SK-N-SH treated with all-trans-retinoic acid at 6 μM for 48 hours (cell line): ENCODE measurements around the gene RAE1.

Source experiments
- ATAC-seq: fragments of 200-7000 bp; cut with Tn5 transposase; 3 replicates; pipeline ENCODE4 v1.9.1; 2020; ENCODE audit warnings: mild to moderate bottlenecking, moderate library complexity
- ARNTL ChIP-seq: fragments of 450-650 bp; formaldehyde crosslinking; IDR thresholded peaks from 2 replicates; pipeline ENCODE4 v1.5.0; 2020; ENCODE audit warnings: low read depth, mild to moderate bottlenecking, moderate library complexity, borderline replicate concordance
- BACH2 ChIP-seq: fragments of 250-450 bp; sonication (Bioruptor Pico); IDR thresholded peaks from 2 replicates; pipeline ENCODE4 v1.9.0; 2021; ENCODE audit warnings: mild to moderate bottlenecking, borderline replicate concordance
- CREB5 ChIP-seq: fragments of 250-450 bp; sonication (Bioruptor Pico); IDR thresholded peaks from 2 replicates; pipeline ENCODE4 v1.5.1; 2020; ENCODE audit warnings: low read depth, mild to moderate bottlenecking, moderate library complexity
- CSDC2 ChIP-seq: fragments of 250-450 bp; sonication (Bioruptor Pico); IDR thresholded peaks from 2 replicates; pipeline ENCODE4 v1.5.0; 2020; ENCODE audit warnings: mild to moderate bottlenecking, moderate library complexity
- CSRNP3 ChIP-seq: fragments of 250-450 bp; sonication (Bioruptor Pico); IDR thresholded peaks from 2 replicates; pipeline ENCODE4 v1.5.1; 2021; ENCODE audit warnings: mild to moderate bottlenecking, moderate library complexity
- GLIS3 ChIP-seq: fragments of 250-450 bp; sonication (Bioruptor Pico); IDR thresholded peaks from 2 replicates; pipeline ENCODE4 v1.5.0; 2020; ENCODE audit warnings: mild to moderate bottlenecking, moderate library complexity
- ISL1 ChIP-seq: fragments of 250-450 bp; sonication (Bioruptor Pico); IDR thresholded peaks from 2 replicates; pipeline ENCODE4 v2.1.2; 2022; ENCODE audit warnings: mild to moderate bottlenecking, moderate library complexity
- OSR1 ChIP-seq: fragments of 250-450 bp; sonication (Bioruptor Pico); IDR thresholded peaks from 2 replicates; pipeline ENCODE4 v1.8.0; 2022; ENCODE audit warnings: moderate library complexity, mild to moderate bottlenecking, inconsistent platforms
- RARB ChIP-seq: fragments of 250-450 bp; sonication (Bioruptor Pico); IDR thresholded peaks from 2 replicates; pipeline ENCODE4 v1.8.0; 2021; ENCODE audit warnings: mild to moderate bottlenecking, moderate library complexity
- SNAI2 ChIP-seq: fragments of 250-450 bp; sonication (Bioruptor Pico); IDR thresholded peaks from 2 replicates; pipeline ENCODE4 v1.5.0; 2020; ENCODE audit warnings: mild to moderate bottlenecking, moderate library complexity
- TCF4 ChIP-seq: fragments of 250-450 bp; sonication (Bioruptor Pico); IDR thresholded peaks from 2 replicates; pipeline ENCODE4 v1.8.0; 2021; ENCODE audit warnings: mild to moderate bottlenecking, moderate library complexity, borderline replicate concordance
- TOX ChIP-seq: fragments of 250-450 bp; sonication (Bioruptor Pico); IDR thresholded peaks from 2 replicates; pipeline ENCODE4 v1.8.0; 2021; ENCODE audit warnings: mild to moderate bottlenecking, moderate library complexity, borderline replicate concordance
- TSHZ2 ChIP-seq: fragments of 250-450 bp; sonication (Bioruptor Pico); IDR thresholded peaks from 2 replicates; pipeline ENCODE4 v1.5.0; 2020; ENCODE audit warnings: mild to moderate bottlenecking, moderate library complexity
- ZC3H10 ChIP-seq: fragments of 250-450 bp; sonication (Bioruptor Pico); IDR thresholded peaks from 2 replicates; pipeline ENCODE4 v1.5.1; 2021; ENCODE audit warnings: mild to moderate bottlenecking, moderate library complexity
- ZFP3 ChIP-seq: fragments of 250-450 bp; sonication (Bioruptor Pico); IDR thresholded peaks from 2 replicates; pipeline ENCODE4 v1.5.0; 2020; ENCODE audit warnings: mild to moderate bottlenecking, moderate library complexity
- ZFP30 ChIP-seq: fragments of 450-650 bp; formaldehyde crosslinking; IDR thresholded peaks from 2 replicates; pipeline ENCODE4 v1.5.0; 2022; ENCODE audit warnings: mild to moderate bottlenecking, moderate library complexity
- ZNF565 ChIP-seq: fragments of 450-650 bp; formaldehyde crosslinking; conservative IDR thresholded peaks from 2 replicates; pipeline ENCODE4 v1.5.0; 2020; ENCODE audit warnings: low read depth, mild to moderate bottlenecking, moderate library complexity
- ZNF70 ChIP-seq: fragments of 450-650 bp; formaldehyde crosslinking; IDR thresholded peaks from 2 replicates; pipeline ENCODE4 v1.5.0; 2020; ENCODE audit warnings: mild to moderate bottlenecking, moderate library complexity
- ZNF8 ChIP-seq: fragments of 450-650 bp; formaldehyde crosslinking; IDR thresholded peaks from 2 replicates; pipeline ENCODE4 v1.5.0; 2020; ENCODE audit warnings: mild to moderate bottlenecking, moderate library complexity
- TF ChIP-seq, protein P1 (sequence below): fragments of 250-450 bp; sonication (Bioruptor Pico); IDR thresholded peaks from 2 replicates; pipeline ENCODE4 v1.8.0; 2021; ENCODE audit warnings: low read depth, mild to moderate bottlenecking, moderate library complexity, borderline replicate concordance

RAE1 gene

DNA sequence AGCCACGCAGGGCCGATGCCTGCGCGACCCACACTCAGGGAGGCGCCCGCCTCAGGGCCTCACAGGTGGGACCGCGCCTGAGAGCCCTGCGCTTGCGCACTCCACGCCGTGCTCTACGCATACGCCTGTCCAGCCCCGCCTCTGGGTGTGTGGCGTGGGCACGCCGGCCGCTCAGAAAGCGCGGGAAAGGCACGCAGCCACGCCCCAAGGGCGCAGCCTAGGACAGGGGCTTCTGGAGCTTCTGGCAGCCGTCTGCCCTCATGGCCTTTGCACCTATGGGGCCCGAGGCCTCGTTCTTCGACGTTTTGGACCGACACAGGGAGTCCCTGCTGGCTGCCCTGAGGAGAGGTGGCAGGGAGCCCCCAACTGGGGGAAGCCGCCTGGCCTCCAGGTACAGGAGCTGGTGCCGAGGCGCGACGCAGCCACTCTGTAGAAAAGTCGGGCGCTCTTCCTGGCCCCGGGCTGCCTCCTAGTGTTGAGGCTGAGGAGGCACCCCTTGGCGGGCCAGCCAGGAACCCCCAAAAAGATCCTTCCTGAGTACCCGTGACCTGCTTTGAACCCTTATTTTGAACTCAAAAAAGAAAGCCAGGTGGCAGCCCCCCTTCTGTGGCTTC lies 21.3 kb upstream of the RAE1 start, which contains the start of gene SPO11:
SPO11 (plus strand) TSS at position 196 of the 614 bp plus-strand sequence; CDS start at position 261, 65 bp downstream.
- ATAC-seq, result no peak
- TF ChIP-seq ZNF565 (CRISPR knock-in tag) (no peak), ZC3H10 (CRISPR knock-in tag) (no peak), TCF4 (CRISPR knock-in tag) (no peak), ZNF8 (CRISPR knock-in tag) (no peak), ZFP30 (CRISPR knock-in tag) (no peak), TOX (CRISPR knock-in tag) (no peak), TSHZ2 (CRISPR knock-in tag) (no peak), ZNF70 (no peak), RARB (CRISPR knock-in tag) (no peak), GLIS3 (CRISPR knock-in tag) (no peak), ARNTL (CRISPR knock-in tag) (no peak), BACH2 (CRISPR knock-in tag) (no peak)
- TF ChIP-seq, protein P1, sequence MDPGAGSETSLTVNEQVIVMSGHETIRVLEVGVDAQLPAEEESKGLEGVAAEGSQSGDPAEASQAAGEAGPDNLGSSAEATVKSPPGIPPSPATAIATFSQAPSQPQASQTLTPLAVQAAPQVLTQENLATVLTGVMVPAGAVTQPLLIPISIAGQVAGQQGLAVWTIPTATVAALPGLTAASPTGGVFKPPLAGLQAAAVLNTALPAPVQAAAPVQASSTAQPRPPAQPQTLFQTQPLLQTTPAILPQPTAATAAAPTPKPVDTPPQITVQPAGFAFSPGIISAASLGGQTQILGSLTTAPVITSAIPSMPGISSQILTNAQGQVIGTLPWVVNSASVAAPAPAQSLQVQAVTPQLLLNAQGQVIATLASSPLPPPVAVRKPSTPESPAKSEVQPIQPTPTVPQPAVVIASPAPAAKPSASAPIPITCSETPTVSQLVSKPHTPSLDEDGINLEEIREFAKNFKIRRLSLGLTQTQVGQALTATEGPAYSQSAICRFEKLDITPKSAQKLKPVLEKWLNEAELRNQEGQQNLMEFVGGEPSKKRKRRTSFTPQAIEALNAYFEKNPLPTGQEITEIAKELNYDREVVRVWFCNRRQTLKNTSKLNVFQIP (CRISPR knock-in tag), result no peak

DNA sequence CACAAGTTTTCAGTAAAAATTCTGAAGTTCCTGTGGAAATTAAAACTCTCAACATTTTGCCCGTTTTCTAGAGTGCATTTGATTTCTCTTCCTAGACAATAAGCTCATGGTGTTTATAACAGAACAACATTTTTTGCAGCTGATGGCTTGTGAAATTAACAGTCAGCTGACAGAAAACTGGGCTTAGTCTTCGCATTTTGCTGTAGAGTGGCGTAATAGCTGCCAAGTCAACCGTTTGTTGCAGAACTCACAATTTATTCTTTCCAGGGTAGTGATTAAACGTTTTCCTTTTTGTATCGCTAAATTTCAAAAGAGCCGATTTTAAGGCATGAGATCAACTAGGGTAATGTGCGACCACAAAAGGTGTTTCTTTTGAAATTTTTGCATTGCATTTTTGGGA lies 20.1 kb upstream of the RAE1 start:
- TF ChIP-seq GLIS3 (CRISPR knock-in tag) (no peak), TCF4 (CRISPR knock-in tag) (no peak), CSDC2 (no peak), ISL1 (CRISPR knock-in tag) (no peak), TOX (CRISPR knock-in tag) (no peak), CREB5 (CRISPR knock-in tag) (no peak), ZFP3 (CRISPR knock-in tag) (no peak), ZNF565 (CRISPR knock-in tag) (no peak), ZFP30 (CRISPR knock-in tag) (no peak), ZNF70 (no peak), BACH2 (CRISPR knock-in tag) (no peak)
- TF ChIP-seq, protein P1 (CRISPR knock-in tag), result no peak
- ATAC-seq, result no peak

- TF ChIP-seq CSRNP3 (CRISPR knock-in tag) (no peak), ZC3H10 (CRISPR knock-in tag) (no peak), BACH2 (CRISPR knock-in tag) (no peak), ZFP3 (CRISPR knock-in tag) (no peak), TCF4 (CRISPR knock-in tag) (no peak), TOX (CRISPR knock-in tag) (no peak), CSDC2 (no peak), OSR1 (CRISPR knock-in tag) (no peak), SNAI2 (CRISPR knock-in tag) (no peak)
- TF ChIP-seq, all 23 proteins: peak for 0
- no peak for ATAC-seq
Measured at GRCh38 chr20:57332105-57333089, 18.7 kb upstream of the RAE1 start.
